ENCODE measurements around the gene COTL1. TPM values are rescaled to one million over a fixed set of nuclear protein-coding genes. Genes with fewer than 3 reads are reported as not detected.

Gene COTL1
- total RNA-seq, 1 donor from 2014 or later, result 359 TPM

GRCh38 chr16:84579936-84580335 is 37.9 kb downstream of the COTL1 start:
- Histone ChIP-seq H3K79me2 (ENCODE audit: insufficient read depth, low read length) (peaks cover 89% of the 10 kb centered on the region), H3K36me3 (ENCODE audit: insufficient read depth, low read length) (peaks cover 2% of the 10 kb centered on the region), H3K9me3 (ENCODE audit: insufficient read depth, low read depth, low read length) (no peaks in the 10 kb centered on the region), H3K4me1 (ENCODE audit: insufficient read depth, low read length) (peaks cover 18% of the 10 kb centered on the region), H3K4me2 (ENCODE audit: low read length) (no peak overlapping the region), H3K27me3 (ENCODE audit: insufficient read depth, low read length) (no peaks in the 10 kb centered on the region), H3K27ac (ENCODE audit: low read depth, low read length) (no peak overlapping the region), H2AFZ (ENCODE audit: low read depth, low read length) (no peak overlapping the region), H3K9ac (ENCODE audit: low read length) (no peak overlapping the region), H3K4me3 (ENCODE audit: insufficient read depth, low read depth, low read length) (no peak overlapping the region), H4K20me1 (ENCODE audit: insufficient read depth, low read length) (peaks cover 89% of the 10 kb centered on the region)
- FAIRE-seq (no peak), DNase-seq (ENCODE audit: low read depth) (no peak)
- peaks cover 12% of the 10 kb centered on the region for H3K36me3 Mint-ChIP-seq (ENCODE audit: low read depth, unreplicated experiment)
- H3K27ac Mint-ChIP-seq (ENCODE audit: unreplicated experiment), result no peak overlapping the region
- H3K27me3 Mint-ChIP-seq (ENCODE audit: low read depth, unreplicated experiment), result no peaks in the 10 kb centered on the region
- no peaks in the 10 kb centered on the region for H3K9me3 Mint-ChIP-seq (ENCODE audit: unreplicated experiment)
- peaks cover 18% of the 10 kb centered on the region for H3K4me1 Mint-ChIP-seq (ENCODE audit: low read depth, unreplicated experiment)
- H3K4me3 Mint-ChIP-seq (ENCODE audit: unreplicated experiment), result no peak overlapping the region
- TF ChIP-seq EZH2 (IDR thresholded peaks at IDR 0.05; ENCODE audit: insufficient read depth, low read length) (no peak), CTCF (IDR thresholded peaks at IDR 0.05; ENCODE audit: insufficient read depth, low read depth, low read length) (no peak)

- Histone ChIP-seq H3K27ac (ENCODE audit: low read depth, low read length) (no peak overlapping the region), H3K36me3 (ENCODE audit: insufficient read depth, low read length) (peaks cover 5% of the 10 kb centered on the region), H3K4me2 (ENCODE audit: low read length) (no peak overlapping the region), H3K4me3 (ENCODE audit: insufficient read depth, low read depth, low read length) (no peak overlapping the region), H2AFZ (ENCODE audit: low read depth, low read length) (no peak overlapping the region), H3K4me1 (ENCODE audit: insufficient read depth, low read length) (peaks cover 13% of the 10 kb centered on the region), H3K79me2 (ENCODE audit: insufficient read depth, low read length) (peaks cover 88% of the 10 kb centered on the region), H4K20me1 (ENCODE audit: insufficient read depth, low read length) (peaks cover 86% of the 10 kb centered on the region), H3K27me3 (ENCODE audit: insufficient read depth, low read length) (no peaks in the 10 kb centered on the region), H3K9ac (ENCODE audit: low read length) (no peak overlapping the region), H3K9me3 (ENCODE audit: insufficient read depth, low read depth, low read length) (no peaks in the 10 kb centered on the region)
- Mint-ChIP-seq H3K4me3 (ENCODE audit: unreplicated experiment) (peak overlapping the region; percentile 41), H3K27ac (ENCODE audit: unreplicated experiment) (peak overlapping the region; percentile 48), H3K27me3 (ENCODE audit: low read depth, unreplicated experiment) (no peaks in the 10 kb centered on the region), H3K4me1 (ENCODE audit: low read depth, unreplicated experiment) (peaks cover 17% of the 10 kb centered on the region), H3K36me3 (ENCODE audit: low read depth, unreplicated experiment) (peaks cover 17% of the 10 kb centered on the region), H3K9me3 (ENCODE audit: unreplicated experiment) (no peaks in the 10 kb centered on the region)
- no peak for DNase-seq (ENCODE audit: low read depth)
- TF ChIP-seq EZH2 (IDR thresholded peaks at IDR 0.05; ENCODE audit: insufficient read depth, low read length), result no peak
- no peak for TF ChIP-seq CTCF (IDR thresholded peaks at IDR 0.05; ENCODE audit: insufficient read depth, low read depth, low read length)
- FAIRE-seq, result no peak
Measured at GRCh38 chr16:84578538-84579126, 39.2 kb downstream of the COTL1 start.

GRCh38 chr16:84577034-84577803 is 40.7 kb downstream of the COTL1 start:
- H3K27ac ChIP-seq (ENCODE audit: low read depth, low read length), result no peak overlapping the region
- H3K27me3 ChIP-seq (ENCODE audit: insufficient read depth, low read length), result no peaks in the 10 kb centered on the region
- H3K4me2 ChIP-seq (ENCODE audit: low read length), result no peak overlapping the region
- DNase-seq (ENCODE audit: low read depth) (no peak), FAIRE-seq (no peak)
- H3K79me2 ChIP-seq (ENCODE audit: insufficient read depth, low read length), result peaks cover 88% of the 10 kb centered on the region
- no peaks in the 10 kb centered on the region for H3K4me1 ChIP-seq (ENCODE audit: insufficient read depth, low read length)
- H3K9me3 Mint-ChIP-seq (ENCODE audit: unreplicated experiment), result no peaks in the 10 kb centered on the region
- no peaks in the 10 kb centered on the region for H3K9me3 ChIP-seq (ENCODE audit: insufficient read depth, low read depth, low read length)
- H3K9ac ChIP-seq (ENCODE audit: low read length), result no peak overlapping the region
- no peak overlapping the region for H3K4me3 Mint-ChIP-seq (ENCODE audit: unreplicated experiment)
- peaks cover 20% of the 10 kb centered on the region for H3K36me3 Mint-ChIP-seq (ENCODE audit: low read depth, unreplicated experiment)
- H3K27ac Mint-ChIP-seq (ENCODE audit: unreplicated experiment), result peak overlapping the region; percentile 30
- H3K4me1 Mint-ChIP-seq (ENCODE audit: low read depth, unreplicated experiment), result peaks cover 11% of the 10 kb centered on the region
- H3K4me3 ChIP-seq (ENCODE audit: insufficient read depth, low read depth, low read length), result no peak overlapping the region
- no peak for TF ChIP-seq CTCF (IDR thresholded peaks at IDR 0.05; ENCODE audit: insufficient read depth, low read depth, low read length)
- TF ChIP-seq EZH2 (IDR thresholded peaks at IDR 0.05; ENCODE audit: insufficient read depth, low read length), result no peak
- H4K20me1 ChIP-seq (ENCODE audit: insufficient read depth, low read length), result peaks cover 83% of the 10 kb centered on the region
- no peak overlapping the region for H2AFZ ChIP-seq (ENCODE audit: low read depth, low read length)
- H3K27me3 Mint-ChIP-seq (ENCODE audit: low read depth, unreplicated experiment), result no peaks in the 10 kb centered on the region
- peaks cover 8% of the 10 kb centered on the region for H3K36me3 ChIP-seq (ENCODE audit: insufficient read depth, low read length)

Data from astrocyte (in vitro differentiated cells and primary cell).